LNCaP clone FGC (cell line): ENCODE data around the gene RPL36.

ENCODE experiments used
- DNase-seq: peaks from one replicate; pipeline ENCODE4 v3.0.0-alpha.2; 2011; ENCODE audit warnings: low read depth
- H3K4me3 ChIP-seq: 2 replicates; pipeline ENCODE4 v1.5.1; 2011; ENCODE audit warnings: mild to moderate bottlenecking, low read depth, low read length, control low read depth
- TF ChIP-seq, protein P1 (sequence below): IDR thresholded peaks from 2 replicates; pipeline ENCODE4 v1.5.1; 2012; ENCODE audit warnings: mild to moderate bottlenecking; ENCODE audit not compliant: control insufficient read depth, insufficient read depth; ENCODE audit errors: extremely low read depth

RPL36 gene

DNA sequence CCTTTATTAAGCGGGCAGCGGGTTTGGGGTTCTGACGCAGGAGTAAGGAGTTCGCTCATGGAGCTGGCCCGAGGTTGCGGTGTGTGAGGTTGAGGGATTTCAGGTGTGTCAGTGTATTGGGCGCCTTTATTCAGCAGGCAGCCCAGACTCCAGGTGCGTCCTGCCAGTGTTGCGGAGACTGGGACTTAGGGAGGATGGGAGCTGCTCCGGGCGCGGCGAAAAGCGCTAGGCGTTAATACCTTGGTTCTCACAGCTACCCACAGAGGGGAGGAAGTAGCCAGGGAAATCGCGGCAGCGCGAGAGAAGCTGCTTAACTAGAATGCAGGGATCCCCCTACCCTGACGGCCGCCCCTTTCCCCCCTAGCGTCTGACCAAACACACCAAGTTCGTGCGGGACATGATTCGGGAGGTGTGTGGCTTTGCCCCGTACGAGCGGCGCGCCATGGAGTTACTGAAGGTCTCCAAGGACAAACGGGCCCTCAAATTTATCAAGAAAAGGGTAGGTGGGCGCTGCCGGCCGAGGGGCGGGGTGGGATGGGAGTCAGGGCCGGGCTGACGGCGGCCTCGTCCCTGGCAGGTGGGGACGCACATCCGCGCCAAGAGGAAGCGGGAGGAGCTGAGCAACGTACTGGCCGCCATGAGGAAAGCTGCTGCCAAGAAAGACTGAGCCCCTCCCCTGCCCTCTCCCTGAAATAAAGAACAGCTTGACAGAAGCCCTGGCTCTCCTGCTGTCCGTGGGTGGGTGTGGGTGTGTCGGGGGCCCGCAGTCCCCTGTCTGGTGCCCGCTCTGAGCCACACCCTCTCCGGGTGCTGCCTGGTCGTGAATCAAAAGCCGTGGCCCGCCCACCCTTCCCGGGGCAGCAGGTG, 1.1 kb downstream of the RPL36 start:
- peak; percentile 39 for DNase-seq
- H3K4me3 ChIP-seq: peak overlapping the region; percentile 99
- TF ChIP-seq, protein P1, sequence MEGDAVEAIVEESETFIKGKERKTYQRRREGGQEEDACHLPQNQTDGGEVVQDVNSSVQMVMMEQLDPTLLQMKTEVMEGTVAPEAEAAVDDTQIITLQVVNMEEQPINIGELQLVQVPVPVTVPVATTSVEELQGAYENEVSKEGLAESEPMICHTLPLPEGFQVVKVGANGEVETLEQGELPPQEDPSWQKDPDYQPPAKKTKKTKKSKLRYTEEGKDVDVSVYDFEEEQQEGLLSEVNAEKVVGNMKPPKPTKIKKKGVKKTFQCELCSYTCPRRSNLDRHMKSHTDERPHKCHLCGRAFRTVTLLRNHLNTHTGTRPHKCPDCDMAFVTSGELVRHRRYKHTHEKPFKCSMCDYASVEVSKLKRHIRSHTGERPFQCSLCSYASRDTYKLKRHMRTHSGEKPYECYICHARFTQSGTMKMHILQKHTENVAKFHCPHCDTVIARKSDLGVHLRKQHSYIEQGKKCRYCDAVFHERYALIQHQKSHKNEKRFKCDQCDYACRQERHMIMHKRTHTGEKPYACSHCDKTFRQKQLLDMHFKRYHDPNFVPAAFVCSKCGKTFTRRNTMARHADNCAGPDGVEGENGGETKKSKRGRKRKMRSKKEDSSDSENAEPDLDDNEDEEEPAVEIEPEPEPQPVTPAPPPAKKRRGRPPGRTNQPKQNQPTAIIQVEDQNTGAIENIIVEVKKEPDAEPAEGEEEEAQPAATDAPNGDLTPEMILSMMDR: no peak

- peak overlapping the region; percentile 99 for H3K4me3 ChIP-seq
- TF ChIP-seq, protein P1: no peak
- no peak for DNase-seq
Observed at GRCh38 chr19:5691822-5692722, 2.0 kb downstream of the RPL36 start.

DNA sequence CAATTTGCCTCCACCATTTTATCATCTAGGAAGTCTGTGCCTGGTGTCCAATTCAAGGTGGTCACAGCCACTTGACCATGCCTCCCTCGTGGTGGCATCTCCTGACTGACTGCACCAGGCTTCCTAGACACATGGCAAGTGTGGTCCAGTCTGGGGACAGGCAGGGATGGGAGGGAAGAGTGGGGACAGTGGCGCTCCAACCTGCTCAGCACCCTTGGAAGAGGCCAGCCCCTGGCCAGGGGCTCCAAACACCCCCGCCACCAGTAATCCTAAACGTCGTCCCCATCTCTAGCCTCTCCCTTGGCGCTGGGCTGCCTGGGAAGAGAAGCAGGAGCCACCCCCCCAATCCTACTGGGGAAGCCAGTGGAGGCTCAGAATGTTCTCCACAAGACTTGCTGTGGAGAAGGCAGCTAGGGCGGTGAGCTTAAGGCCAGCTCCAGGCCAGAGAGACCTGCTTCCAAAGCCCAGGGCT, 2.7 kb downstream of the RPL36 start:
- DNase-seq: no peak
- no peak overlapping the region for H3K4me3 ChIP-seq
- TF ChIP-seq, protein P1: no peak

DNA sequence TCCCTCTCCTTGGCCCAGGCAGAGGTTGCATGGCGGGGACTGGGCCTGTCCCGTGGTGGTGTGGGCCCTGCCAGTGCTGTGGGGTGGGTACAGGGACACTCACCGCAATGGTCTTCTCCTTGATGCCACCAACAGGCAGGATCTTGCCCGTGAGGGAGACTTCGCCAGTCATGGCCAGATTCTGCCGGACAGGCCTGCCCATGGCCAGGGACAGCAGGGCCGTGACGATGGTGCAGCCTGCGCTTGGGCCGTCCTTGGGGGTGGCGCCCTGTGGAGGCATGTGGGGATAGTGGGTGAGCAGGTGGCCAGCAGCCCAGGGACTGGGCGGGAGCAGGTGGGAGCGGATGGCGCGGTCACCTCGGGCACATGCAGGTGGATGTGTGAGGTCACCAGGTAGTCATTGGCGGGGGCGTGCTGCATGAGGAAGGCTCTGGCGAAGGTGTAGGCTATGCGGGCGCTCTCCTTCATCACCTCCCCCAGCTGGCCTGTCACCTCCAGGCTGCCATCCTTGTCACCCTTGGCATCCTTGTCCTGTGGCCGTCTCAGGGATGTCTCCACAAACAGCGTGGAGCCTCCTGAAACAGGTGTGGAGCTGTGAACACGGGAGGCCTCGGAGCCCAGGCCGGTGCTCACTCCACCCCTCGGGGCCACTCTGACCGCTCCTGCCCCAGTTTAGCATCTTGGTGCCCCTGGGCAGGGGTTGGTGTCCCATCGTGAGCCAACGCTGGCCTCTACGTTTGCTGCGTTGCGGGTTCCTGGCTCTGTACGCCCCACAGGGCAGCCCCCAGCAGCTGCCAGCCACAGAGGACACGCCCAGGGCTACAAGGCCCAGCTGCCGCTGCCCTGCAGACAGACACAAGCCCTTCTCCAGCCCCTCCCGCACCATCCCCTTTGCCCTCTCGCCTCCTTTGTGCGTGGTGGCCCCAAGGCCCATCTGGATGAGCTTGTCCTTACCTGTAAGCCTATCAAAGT, 3.4 kb downstream of the RPL36 start:
- no peak for DNase-seq
- H3K4me3 ChIP-seq: no peak overlapping the region
- TF ChIP-seq, protein P1: no peak

GRCh38 chr19:5694167-5694955, 4.3 kb downstream of the RPL36 start:
- TF ChIP-seq, protein P1: no peak
- DNase-seq: no peak
- no peak overlapping the region for H3K4me3 ChIP-seq
